Stimulated activated naive CD8-positive, alpha-beta T cell treated with anti-CD3 and anti-CD28 coated beads, Interleukin-15, amount 100 ng/mL, for 72 hours (primary cell): ENCODE results near the gene PTPRN2.

Source experiments
- ATAC-seq: fragments of 150-1000 bp; cut with Tn5 transposase; 2 replicates; pipeline ENCODE4 v1.10.0; 2021; ENCODE audit warnings: mild to moderate bottlenecking, moderate library complexity
- DNase-seq, 2 donors: peaks; one replicate each; pipeline ENCODE4 v3.0.0; 2021 to 2022
- H3K27ac Mint-ChIP-seq, 2 donors: one replicate each; pipeline ENCODE4 v1.8.0; 2022; ENCODE audit warnings: mild to moderate bottlenecking in 2 of 2, mixed read lengths in 2 of 2, moderate library complexity in 2 of 2
- H3K27me3 Mint-ChIP-seq: one replicate; pipeline ENCODE4 v1.8.0; 2022; ENCODE audit warnings: mixed read lengths
- H3K4me1 Mint-ChIP-seq: one replicate; pipeline ENCODE4 v1.8.0; 2022; ENCODE audit warnings: mild to moderate bottlenecking, mixed read lengths
- H3K4me3 Mint-ChIP-seq, 2 donors: one replicate each; pipeline ENCODE4 v1.8.0; 2022; ENCODE audit warnings: mild to moderate bottlenecking in 2 of 2, mixed read lengths in 2 of 2, moderate library complexity in 1 of 2
- H3K9me3 Mint-ChIP-seq, 2 donors: one replicate each; pipeline ENCODE4 v1.8.0; 2022; ENCODE audit warnings: mixed read lengths in 2 of 2

The PTPRN2 gene

DNA sequence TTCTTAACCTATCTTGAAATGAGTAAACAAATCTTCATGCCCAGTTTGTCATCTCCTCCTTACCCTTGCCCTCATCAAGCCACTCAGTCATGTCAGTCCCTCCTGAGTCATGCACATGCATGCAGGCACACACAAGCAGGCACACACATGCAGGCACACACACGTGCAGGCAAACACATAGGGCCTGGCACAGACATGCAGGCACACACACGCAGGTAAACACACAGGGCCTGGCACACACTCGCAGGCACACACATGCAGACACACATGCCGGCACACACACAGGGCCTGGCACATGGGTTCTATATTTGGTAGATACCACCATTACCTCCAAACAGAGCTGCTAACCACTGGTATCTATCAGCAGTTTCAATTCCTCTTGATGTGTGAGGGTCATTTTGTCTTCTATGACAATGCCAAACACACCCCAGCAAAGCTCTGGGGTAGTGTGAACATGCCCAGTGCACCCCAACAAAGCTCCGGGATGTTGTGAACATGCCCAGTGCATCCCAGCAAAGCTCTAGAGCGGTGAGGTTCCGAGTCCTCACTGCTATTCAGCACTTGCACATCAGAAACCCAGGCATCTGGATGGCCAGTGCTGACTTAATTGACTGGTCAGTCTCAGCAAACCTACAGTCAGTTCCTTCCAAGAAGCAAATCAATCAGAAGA, 563.8 kb downstream of the PTPRN2 start:
- Mint-ChIP-seq H3K9me3 (no peaks in the 10 kb centered on the region), H3K27me3 (no peaks in the 10 kb centered on the region), H3K4me1 (no peaks in the 10 kb centered on the region), H3K4me3 (no peak overlapping the region), H3K27ac (no peak overlapping the region)
- DNase-seq (no peak), ATAC-seq (no peak)

DNA sequence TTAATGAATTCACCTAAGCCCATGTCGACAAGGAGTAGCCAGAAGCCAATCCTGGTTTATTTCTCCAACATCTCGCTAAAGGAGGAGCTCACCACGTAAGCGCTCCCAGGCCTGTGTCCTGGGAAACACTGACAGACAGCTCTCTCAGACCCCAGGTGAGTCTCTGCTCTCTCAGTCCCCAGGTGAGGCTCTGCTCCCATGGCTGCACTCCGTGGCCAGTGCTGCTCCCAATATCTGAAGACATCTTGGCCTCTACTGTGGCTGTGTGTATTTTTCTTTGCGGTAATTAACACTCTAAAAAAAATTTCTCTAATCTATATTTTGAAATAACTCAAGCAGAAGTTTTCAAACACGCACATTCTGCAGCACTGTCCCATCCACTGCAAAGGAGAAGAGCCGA, 564.5 kb downstream of the PTPRN2 start:
- Mint-ChIP-seq H3K9me3 (no peaks in the 10 kb centered on the region), H3K27me3 (no peaks in the 10 kb centered on the region), H3K27ac (no peak overlapping the region), H3K4me1 (no peaks in the 10 kb centered on the region), H3K4me3 (no peak overlapping the region)
- no peak for ATAC-seq
- no peak for DNase-seq

- DNase-seq (no peak), ATAC-seq (no peak)
- no peak overlapping the region for H3K4me3 Mint-ChIP-seq
- H3K4me1 Mint-ChIP-seq = no peaks in the 10 kb centered on the region
- no peaks in the 10 kb centered on the region for H3K9me3 Mint-ChIP-seq
- no peak overlapping the region for H3K27ac Mint-ChIP-seq
- no peaks in the 10 kb centered on the region for H3K27me3 Mint-ChIP-seq
These were observed 565.0 kb downstream of the PTPRN2 start for GRCh38 chr7:158022601-158023000.

DNA sequence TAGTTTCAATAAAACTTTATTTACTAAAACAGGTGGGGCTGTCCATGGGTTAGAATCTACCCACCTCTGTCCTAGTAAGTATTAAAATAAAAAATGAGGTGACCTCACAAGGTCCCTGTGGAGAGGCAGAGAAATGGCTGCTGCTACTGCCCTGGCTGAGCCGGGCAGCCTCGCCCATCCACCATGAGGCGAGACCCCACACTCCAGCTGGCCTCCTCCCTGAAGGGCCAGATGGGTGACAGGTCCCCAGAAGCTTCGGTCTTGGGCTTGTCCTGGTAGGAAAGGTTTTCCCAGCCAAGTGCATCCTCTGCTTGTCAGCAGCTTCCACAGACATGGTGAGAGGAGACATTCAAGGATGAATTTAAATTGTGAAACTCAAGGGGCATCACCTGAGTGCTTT, 565.8 kb downstream of the PTPRN2 start:
- Mint-ChIP-seq H3K4me1 (no peaks in the 10 kb centered on the region), H3K27me3 (no peaks in the 10 kb centered on the region), H3K9me3 (no peaks in the 10 kb centered on the region), H3K27ac (no peak overlapping the region), H3K4me3 (no peak overlapping the region)
- ATAC-seq (no peak), DNase-seq (no peak)

DNA sequence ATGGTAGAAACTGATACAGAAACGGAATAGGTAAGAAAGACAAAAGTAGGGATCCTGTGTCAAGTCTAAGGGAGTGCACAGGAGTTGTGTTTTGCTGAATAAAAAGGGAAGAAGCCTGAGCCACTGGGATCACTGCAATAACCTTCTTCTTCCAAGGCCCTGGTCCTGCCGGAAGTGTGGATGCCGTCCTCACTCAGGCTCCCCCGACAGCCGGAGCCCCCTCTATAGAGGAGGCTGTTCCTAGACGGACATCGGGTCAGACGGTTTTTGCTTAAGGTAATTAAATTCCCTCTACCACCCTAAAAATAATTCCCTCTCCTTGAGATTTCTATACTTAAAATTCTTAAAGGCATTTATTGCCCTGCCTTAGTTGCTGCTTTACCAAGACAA, 566.9 kb downstream of the PTPRN2 start:
- no peak for ATAC-seq
- H3K4me1 Mint-ChIP-seq = no peaks in the 10 kb centered on the region
- DNase-seq = no peak
- H3K27ac Mint-ChIP-seq = no peak overlapping the region
- no peaks in the 10 kb centered on the region for H3K9me3 Mint-ChIP-seq
- H3K27me3 Mint-ChIP-seq = no peaks in the 10 kb centered on the region
- no peak overlapping the region for H3K4me3 Mint-ChIP-seq

DNA sequence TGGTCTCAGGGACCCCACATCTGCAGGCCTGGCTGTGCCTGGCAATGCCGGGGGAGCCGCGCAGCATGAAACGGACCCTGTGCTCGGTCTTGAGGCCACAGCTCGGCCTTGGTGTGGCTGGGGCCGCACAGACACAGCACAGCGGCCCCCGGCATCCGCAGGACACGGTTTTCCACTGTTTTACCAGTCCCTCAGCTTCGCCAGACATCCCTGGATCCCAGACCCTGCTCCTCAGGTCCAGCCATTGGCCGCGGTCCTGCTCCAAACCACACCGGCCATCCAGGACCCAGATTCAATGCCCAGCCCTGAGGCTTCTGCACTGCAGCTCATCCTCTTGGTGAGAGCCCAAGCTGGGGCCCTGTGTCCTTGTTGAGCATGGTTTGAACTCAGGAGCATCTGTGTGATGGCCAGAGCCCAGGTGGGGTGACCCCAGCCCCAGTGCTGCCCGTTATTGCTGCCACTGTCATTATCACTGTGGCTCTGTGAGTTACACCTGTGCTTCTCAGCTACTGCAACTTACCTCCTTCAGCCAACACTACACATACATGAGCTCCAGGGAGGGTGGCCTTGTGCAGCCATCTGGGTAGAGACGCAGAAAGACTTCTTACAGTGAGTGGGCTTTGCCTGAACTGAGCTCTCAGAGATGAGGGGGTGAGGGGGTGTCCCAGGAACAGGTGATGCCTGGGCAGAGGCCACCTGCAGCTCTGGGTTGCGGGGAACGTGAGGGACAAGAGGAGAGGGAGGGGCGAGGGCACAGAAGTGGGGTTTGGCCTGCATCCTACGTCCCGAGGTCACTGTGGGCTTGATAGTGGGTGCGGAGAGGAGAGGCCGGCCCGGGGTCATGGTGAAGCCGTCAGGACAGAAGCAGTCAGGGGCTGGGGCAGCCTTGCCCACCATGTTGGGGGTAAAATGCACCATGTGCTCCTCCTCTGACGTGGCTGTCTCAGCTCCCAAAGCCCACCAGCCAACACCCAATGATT, 567.6 kb downstream of the PTPRN2 start:
- Mint-ChIP-seq H3K27me3 (no peaks in the 10 kb centered on the region), H3K9me3 (no peaks in the 10 kb centered on the region), H3K4me1 (no peaks in the 10 kb centered on the region), H3K27ac (no peak overlapping the region), H3K4me3 (no peak overlapping the region)
- no peak for ATAC-seq
- no peak for DNase-seq

GRCh38 chr7:158018971-158019645, 568.5 kb downstream of the PTPRN2 start:
- Mint-ChIP-seq H3K27ac (no peak overlapping the region), H3K9me3 (no peaks in the 10 kb centered on the region), H3K4me1 (no peaks in the 10 kb centered on the region), H3K4me3 (no peak overlapping the region), H3K27me3 (no peaks in the 10 kb centered on the region)
- ATAC-seq (no peak), DNase-seq (no peak)

DNA sequence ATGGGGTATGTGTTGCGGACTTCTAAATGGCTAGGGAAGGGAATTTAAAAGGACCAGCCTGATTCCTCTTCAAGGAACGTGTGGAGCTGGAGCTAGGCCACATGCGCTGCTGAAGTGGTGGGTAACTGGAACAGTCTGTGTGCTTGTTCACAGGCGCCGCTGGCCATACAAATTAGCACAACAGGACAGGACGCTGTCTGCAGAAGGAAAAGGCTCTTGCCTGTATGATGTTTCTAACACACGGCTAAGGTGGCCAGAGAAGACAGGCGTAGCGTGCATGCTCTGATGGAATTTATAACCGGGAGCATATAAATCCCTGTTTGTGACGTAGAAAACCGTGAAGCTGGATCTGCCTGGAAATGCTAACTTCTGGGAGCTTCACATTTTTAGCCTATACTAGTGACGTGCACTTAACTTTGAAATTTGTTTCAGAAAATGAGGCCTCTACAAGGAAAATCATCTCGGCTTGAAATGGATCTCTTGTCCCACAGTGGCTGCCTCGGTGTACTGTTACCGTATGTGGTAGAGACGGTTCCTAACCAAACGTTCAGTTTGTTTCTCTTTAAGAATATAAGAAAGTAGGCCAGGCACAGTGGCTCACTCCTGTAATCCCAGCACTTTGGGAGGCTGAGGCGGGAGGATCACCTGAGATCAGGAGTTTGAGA, 569.4 kb downstream of the PTPRN2 start:
- Mint-ChIP-seq H3K27me3 (no peaks in the 10 kb centered on the region), H3K9me3 (no peaks in the 10 kb centered on the region), H3K27ac (no peak overlapping the region), H3K4me3 (no peak overlapping the region), H3K4me1 (no peaks in the 10 kb centered on the region)
- no peak for ATAC-seq
- DNase-seq = no peak

DNA sequence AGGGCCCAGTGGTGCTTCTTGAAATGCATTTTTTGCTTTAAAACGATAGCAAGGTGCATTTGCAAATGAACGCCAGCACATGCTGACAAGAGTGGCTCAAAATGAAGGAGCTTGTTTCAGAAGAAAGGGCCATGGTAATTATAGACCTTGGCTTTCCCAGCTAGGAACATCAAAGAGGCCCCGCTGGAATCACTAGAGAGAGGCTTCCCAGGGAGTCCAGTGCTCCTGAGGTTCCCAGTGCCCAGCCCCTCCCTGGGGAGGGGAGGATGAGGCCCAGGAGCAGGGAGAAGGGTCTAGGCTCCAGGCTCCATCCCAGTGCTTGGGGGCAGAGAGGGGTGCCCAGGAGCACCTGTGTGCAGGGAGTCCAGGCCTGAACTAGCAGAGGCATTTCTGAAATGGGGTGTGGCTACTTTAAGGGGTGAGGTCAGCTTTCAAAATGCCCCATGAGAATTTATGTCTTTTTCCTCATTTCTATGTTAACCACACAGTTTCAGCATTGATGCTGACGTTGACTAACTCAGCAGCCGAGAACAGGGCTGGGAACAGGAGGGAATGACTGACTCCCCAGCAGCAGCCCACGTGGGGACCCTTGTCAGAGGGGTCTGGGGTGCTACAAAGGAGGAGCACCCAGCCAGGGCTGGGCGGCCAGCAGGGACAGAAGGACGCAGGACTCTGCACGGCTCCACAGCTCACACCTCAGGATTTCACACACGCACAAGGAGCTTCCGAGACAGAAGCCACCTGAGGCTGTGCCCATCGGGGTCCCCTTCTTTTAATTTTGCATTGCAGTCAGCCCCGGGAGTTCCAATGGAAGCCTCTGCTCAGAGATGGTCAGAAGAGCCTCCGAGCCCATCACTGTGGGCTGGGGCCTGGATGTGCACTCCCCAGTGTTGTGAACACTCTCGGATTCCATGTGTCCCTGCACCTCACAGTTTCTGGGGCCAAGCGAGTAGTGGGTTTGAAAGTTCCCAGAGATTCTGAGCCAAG, 570.2 kb downstream of the PTPRN2 start:
- Mint-ChIP-seq H3K9me3 (no peaks in the 10 kb centered on the region), H3K4me3 (no peak overlapping the region), H3K4me1 (no peaks in the 10 kb centered on the region), H3K27me3 (no peaks in the 10 kb centered on the region), H3K27ac (no peak overlapping the region)
- DNase-seq (no peak), ATAC-seq (no peak)

DNA sequence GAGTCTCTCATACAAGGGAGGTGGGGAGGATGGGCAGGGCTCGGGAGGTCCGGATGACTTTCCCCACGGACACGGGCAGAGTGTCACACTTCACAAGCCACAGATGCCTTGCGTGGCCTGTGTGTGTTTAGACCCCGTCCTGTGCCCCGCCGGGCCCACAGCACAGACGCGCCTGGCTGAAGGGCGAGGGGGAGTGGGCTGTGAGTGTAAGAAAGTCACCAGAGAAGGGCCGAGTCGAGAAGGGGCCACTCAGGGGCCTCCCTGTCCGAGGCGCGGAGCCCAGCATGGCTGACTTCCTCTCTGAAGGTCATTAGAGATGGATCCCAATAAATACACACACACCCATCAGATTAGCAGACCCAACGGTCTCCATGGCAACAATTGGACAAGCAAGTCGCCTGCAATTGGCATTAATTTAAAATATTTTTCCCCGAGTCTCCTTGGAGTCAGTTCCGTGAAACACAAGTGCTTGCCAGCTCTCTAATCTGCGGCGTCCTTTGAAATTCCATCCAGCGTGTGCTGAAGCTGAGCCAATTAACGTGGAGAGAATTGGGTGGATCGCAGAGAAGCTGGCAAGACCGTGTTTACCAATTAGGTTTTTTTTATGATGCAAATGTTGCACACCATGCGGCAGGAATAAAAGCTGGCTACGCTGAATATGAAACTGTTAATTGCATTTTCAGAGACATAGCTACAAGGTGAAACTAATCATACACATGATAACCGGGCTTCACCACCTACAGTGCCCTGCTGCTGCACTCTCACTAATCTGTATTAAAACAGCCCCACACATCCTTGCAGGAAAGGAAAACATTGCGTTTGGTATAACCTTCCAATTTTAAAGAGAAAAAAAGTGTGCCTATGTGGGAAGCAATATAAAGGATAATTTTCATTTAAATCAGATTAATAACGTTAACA, 571.2 kb downstream of the PTPRN2 start:
- H3K4me1 Mint-ChIP-seq = no peaks in the 10 kb centered on the region
- H3K4me3 Mint-ChIP-seq = no peak overlapping the region
- no peaks in the 10 kb centered on the region for H3K27me3 Mint-ChIP-seq
- ATAC-seq = no peak
- H3K27ac Mint-ChIP-seq = no peak overlapping the region
- no peaks in the 10 kb centered on the region for H3K9me3 Mint-ChIP-seq
- no peak for DNase-seq

DNA sequence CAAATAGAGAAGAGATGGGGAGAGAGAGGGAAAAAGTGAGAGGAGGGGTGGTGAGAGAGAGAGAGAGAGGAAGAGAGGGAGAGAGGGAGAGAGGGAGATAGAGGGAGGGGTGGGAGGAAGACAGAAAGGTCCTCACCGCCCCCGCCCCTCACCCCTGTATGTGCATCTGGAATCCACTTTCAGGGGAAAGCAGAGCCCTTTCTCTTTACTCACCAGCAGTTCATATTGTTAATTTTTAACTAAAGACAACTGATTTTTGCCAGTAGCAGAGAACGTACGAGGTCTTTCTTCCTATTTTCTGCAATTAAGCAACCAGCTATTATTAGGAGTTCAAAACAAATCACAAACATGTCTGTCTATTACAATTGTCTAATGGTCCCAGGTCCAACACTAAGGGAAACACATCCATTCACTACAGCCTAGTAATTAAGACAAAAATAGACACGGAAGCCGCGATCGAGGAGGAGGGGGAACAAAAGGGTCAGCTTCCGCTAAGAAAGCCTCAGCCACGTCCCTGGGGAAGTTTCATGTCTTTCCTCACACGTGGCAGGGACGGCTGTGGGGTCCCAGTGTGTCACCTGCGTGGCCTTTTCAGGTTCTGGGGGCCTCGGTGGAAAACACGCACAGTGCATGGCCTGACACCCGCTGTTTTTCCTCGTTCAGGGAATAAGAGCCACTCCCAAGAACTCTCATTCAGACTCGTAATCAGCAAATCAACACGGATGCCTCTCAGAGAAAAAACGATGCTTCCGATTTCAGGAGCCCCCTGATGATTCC, 572.0 kb downstream of the PTPRN2 start:
- no peak overlapping the region for H3K27ac Mint-ChIP-seq
- H3K27me3 Mint-ChIP-seq = no peaks in the 10 kb centered on the region
- H3K4me1 Mint-ChIP-seq = peaks cover 7% of the 10 kb centered on the region
- DNase-seq (no peak), ATAC-seq (no peak)
- H3K9me3 Mint-ChIP-seq = no peaks in the 10 kb centered on the region
- no peak overlapping the region for H3K4me3 Mint-ChIP-seq

DNA sequence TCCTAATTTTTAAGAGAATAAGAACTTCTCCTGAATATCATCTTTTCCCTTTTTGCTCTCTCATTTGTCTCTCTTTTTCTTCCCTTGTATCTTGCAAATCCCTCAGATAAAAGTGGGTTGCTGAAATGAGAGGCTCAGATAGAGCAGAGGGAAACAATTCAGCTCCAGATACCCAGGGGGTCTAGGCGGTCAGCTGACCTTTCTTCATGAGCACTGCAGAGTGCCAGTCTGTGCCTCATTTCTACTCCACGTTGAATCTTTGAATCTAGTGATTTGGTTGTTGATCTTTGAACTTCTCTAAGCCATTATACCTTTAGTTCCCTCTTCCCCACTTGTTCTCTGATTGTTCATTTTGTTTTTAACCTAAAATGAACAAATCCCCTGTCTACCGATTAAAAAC, 572.6 kb downstream of the PTPRN2 start:
- H3K27ac Mint-ChIP-seq = no peak overlapping the region
- H3K27me3 Mint-ChIP-seq = no peaks in the 10 kb centered on the region
- H3K4me1 Mint-ChIP-seq = peaks cover 8% of the 10 kb centered on the region
- ATAC-seq = no peak
- H3K4me3 Mint-ChIP-seq = no peak overlapping the region
- DNase-seq = no peak
- H3K9me3 Mint-ChIP-seq = no peaks in the 10 kb centered on the region

DNA sequence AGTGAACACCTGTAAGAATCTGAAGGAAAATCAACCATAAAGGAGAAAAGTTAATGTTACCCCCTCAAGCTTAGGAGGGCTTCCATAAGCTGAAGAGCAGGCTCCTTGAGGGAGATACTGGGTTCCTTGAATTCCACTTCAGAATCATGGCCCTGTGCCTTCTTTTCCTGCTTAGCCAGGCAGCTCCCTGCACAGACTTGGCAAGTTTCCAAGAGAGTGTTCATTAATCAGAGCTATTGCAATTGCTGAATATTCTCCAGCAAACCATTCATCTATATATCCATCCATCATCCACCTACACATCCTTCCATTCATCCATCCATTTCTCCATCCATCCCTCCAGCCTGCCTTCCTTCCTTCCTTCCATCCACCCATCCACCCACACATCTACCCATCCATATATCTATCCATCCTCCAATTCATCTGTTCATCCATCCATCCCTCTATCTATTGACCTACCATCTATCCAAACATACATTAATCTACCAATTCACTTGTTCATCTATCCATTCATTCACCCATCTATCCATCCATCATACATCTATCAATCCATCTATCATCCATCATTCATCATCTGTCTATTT, 574.4 kb downstream of the PTPRN2 start:
- Mint-ChIP-seq H3K9me3 (no peaks in the 10 kb centered on the region), H3K27me3 (no peaks in the 10 kb centered on the region), H3K27ac (no peak overlapping the region), H3K4me1 (peaks cover 8% of the 10 kb centered on the region), H3K4me3 (no peak overlapping the region)
- ATAC-seq (no peak), DNase-seq (no peak)
